ENCODE measurements around the gene TMC2. TPM values are rescaled to one million over a fixed set of nuclear protein-coding genes. Genes with fewer than 3 reads are reported as not detected.

The TMC2 gene
- polyA plus RNA-seq, 1 of the 3 experiments (the other 2 are of a cell fraction), result not detected

DNA sequence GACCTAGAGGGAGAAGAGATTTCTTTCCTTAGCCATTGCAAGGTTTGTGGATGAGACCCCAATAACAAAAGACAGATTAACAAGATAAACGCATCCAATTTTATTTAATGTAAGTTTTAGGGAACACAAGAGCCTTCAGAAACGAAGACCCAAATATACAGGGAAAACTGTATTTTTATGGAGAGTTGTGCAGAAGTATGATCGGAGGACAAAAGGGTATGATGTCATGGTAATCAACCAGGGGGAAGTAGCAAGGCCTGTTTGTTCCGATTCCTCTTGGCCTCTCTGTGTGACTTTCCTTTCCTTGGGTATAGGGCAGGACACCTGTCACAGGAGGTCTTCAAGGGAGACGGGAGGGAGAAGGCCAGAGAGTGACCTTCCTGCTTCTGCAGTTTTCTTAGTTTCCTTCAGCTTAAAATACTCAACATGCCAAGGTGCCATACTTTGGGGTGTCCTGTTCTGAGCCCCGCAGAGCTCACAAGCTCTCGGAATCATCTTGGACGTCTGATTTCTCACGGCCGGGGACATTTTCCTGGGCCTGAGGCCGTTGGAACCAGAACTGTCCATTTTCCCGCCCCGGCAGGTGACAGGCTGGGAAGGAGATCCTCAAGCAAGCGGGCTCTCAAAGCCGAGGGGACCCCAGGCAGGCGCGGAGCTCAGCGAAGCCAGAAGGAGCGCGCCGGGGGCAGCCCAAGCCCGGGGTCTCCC, 21.7 kb downstream of the TMC2 start:
- POLR2A ChIA-PET, result interaction anchor here (0.6 kb wide), 1 partner anchor 105 kb away, joined by 3 read pairs; no protein-coding TSS in a partner anchor
- no peaks in the 10 kb centered on the region for H3K79me2 ChIP-seq (ENCODE audit: insufficient read depth)
- 76% methylated on average over 22 of the region's 22 CpGs for WGBS (ENCODE audit: low lambda C conversion rate)
- no peaks in the 10 kb centered on the region; the same call in 1 of the 2 replicates for H3K27me3 ChIP-seq (ENCODE audit: insufficient read depth)
- H2AFZ ChIP-seq (ENCODE audit: low read depth), result no peak overlapping the region
- H4K20me1 ChIP-seq (ENCODE audit: insufficient read depth), result no peaks in the 10 kb centered on the region
- TF ChIP-seq TEAD4 (IDR thresholded peaks at IDR 0.05; ENCODE audit: borderline replicate concordance, insufficient read depth) (no peak), RXRA (IDR thresholded peaks at IDR 0.05; ENCODE audit: borderline replicate concordance, low read depth) (no peak)
- H3F3A ChIP-seq (replicated peaks; ENCODE audit: insufficient read depth), result no peaks in the 10 kb centered on the region
- H3K36me3 ChIP-seq (replicated peaks in 1 of 2; ENCODE audit: control insufficient read depth in 1 of 2, insufficient read depth in 2 of 2, low read length in 1 of 2), result no peaks in the 10 kb centered on the region
- H3K4me2 ChIP-seq, result no peak overlapping the region
- no peak overlapping the region for H3K4me3 ChIP-seq (ENCODE audit: low read depth in 2 of 2, low read length in 1 of 2)
- no peak overlapping the region for H3K27ac ChIP-seq (ENCODE audit: low read depth in 2 of 2, low read length in 1 of 2)
- no peaks in the 10 kb centered on the region for H3K9me2 ChIP-seq
- H3K4me1 ChIP-seq (ENCODE audit: control insufficient read depth in 1 of 2, insufficient read depth in 2 of 2, low read depth in 1 of 2, low read length in 1 of 2), result peaks cover 0 to 4% of the 10 kb centered on the region in 2 experiments; a peak in 1 of 4 replicates
- DNase-seq, result no peak
- CTCF ChIA-PET, result interaction anchor here (1.4 kb wide), 1 partner anchor 33 kb away, joined by 3 read pairs; no protein-coding TSS in a partner anchor
- H3K9me3 ChIP-seq, result no peaks in the 10 kb centered on the region
- H3K9ac ChIP-seq, result no peak overlapping the region

DNA sequence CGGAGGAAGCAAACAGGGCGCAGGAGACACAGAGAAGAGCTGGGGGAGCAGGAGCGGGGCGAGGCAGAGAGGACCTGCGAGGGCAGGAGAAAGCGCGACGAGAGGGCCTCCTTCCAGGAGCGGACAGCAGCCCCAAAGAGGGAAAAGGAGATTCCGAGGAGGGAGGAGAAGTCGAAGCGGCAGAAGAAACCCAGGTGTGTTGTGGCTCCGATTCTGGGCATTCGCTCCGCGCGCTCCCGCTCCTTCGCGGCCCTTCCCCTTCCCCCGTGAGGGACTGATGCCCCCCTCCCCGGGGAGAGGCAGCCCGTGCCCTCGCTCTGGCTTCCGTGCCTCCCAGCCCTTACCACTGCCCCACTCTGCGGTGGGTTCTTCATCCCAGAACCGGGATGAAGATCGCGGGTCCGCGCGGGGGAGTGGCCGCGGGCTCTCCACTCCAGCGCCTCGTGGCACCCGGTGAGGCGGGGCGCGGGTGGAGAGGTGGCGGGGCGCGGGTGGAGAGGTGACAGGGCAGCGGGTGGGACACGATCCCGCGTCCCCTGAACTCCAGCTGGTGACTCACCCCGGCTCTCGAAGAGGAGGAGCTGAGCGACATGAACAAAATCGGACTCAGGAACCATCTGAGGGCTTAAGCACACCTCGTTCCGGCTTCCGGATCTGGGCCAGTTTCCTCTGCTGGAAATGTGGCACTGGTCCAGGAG, 22.4 kb downstream of the TMC2 start:
- Histone ChIP-seq H3K79me2 (ENCODE audit: insufficient read depth) (no peaks in the 10 kb centered on the region), H3K9ac (no peak overlapping the region), H4K20me1 (ENCODE audit: insufficient read depth) (no peaks in the 10 kb centered on the region), H3K36me3 (replicated peaks in 1 of 2; ENCODE audit: control insufficient read depth in 1 of 2, insufficient read depth in 2 of 2, low read length in 1 of 2) (no peaks in the 10 kb centered on the region), H3K4me2 (no peak overlapping the region), H3K4me3 (ENCODE audit: low read depth in 2 of 2, low read length in 1 of 2) (no peak overlapping the region), H2AFZ (ENCODE audit: low read depth) (no peak overlapping the region), H3K4me1 (ENCODE audit: control insufficient read depth in 1 of 2, insufficient read depth in 2 of 2, low read depth in 1 of 2, low read length in 1 of 2) (peaks cover 0 to 4% of the 10 kb centered on the region in 2 experiments; a peak in 1 of 4 replicates), H3K27ac (ENCODE audit: low read depth in 2 of 2, low read length in 1 of 2) (no peak overlapping the region), H3K27me3 (ENCODE audit: insufficient read depth) (no peaks in the 10 kb centered on the region; the same call in 1 of the 2 replicates), H3K9me2 (no peaks in the 10 kb centered on the region), H3K9me3 (no peaks in the 10 kb centered on the region), H3F3A (replicated peaks; ENCODE audit: insufficient read depth) (no peaks in the 10 kb centered on the region)
- TF ChIP-seq POLR2AphosphoS5 (IDR thresholded peaks at IDR 0.05; ENCODE audit: low read depth, low read length) (no peak), ELF1 (IDR thresholded peaks at IDR 0.05) (no peak)
- WGBS (ENCODE audit: low lambda C conversion rate), result 82% methylated on average over 53 of the region's 54 CpGs
- ChIA-PET POLR2A (interaction anchor here (0.6 kb wide), 1 partner anchor 206 kb away, joined by 4 read pairs; no protein-coding TSS in a partner anchor), CTCF (interaction anchor here (0.6 to 1.4 kb wide), 3 partner anchors 19 to 34 kb away, joined by 3 read pairs; no protein-coding TSS in a partner anchor)
- DNase-seq, result no peak

DNA sequence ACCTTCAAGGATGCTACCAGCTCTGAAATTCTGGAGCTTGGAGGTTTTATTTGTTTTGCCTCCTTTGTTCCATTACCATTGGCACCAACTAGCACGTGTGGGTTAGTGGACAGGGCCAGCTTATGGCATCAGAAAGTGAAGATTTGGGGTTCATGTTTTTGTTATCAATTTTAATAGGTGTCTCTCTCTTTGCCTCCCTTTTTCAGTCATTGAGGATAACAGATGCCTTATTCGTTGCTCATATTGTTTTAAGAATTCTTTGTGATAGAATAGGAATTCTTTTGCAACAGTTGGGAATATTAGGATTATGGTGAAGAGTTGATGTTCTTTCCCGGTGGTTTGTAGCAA, 22.9 kb downstream of the TMC2 start:
- Histone ChIP-seq H2AFZ (ENCODE audit: low read depth) (no peak overlapping the region), H3K36me3 (replicated peaks in 1 of 2; ENCODE audit: control insufficient read depth in 1 of 2, insufficient read depth in 2 of 2, low read length in 1 of 2) (no peaks in the 10 kb centered on the region), H3K9ac (no peak overlapping the region), H3K27me3 (ENCODE audit: insufficient read depth) (no peaks in the 10 kb centered on the region; the same call in 1 of the 2 replicates), H3K9me3 (no peaks in the 10 kb centered on the region), H4K20me1 (ENCODE audit: insufficient read depth) (no peaks in the 10 kb centered on the region), H3K4me3 (ENCODE audit: low read depth in 2 of 2, low read length in 1 of 2) (no peak overlapping the region), H3K4me1 (ENCODE audit: control insufficient read depth in 1 of 2, insufficient read depth in 2 of 2, low read depth in 1 of 2, low read length in 1 of 2) (peaks cover 0 to 4% of the 10 kb centered on the region in 2 experiments; a peak in 1 of 4 replicates), H3K9me2 (no peaks in the 10 kb centered on the region), H3K79me2 (ENCODE audit: insufficient read depth) (no peaks in the 10 kb centered on the region), H3K4me2 (no peak overlapping the region), H3K27ac (ENCODE audit: low read depth in 2 of 2, low read length in 1 of 2) (no peak overlapping the region), H3F3A (replicated peaks; ENCODE audit: insufficient read depth) (no peaks in the 10 kb centered on the region)
- CTCF ChIA-PET, result interaction anchor here (0.6 to 1.2 kb wide), 2 partner anchors 20 to 34 kb away, joined by 3 read pairs; no protein-coding TSS in a partner anchor
- 37% methylated on average over 3 of the region's 3 CpGs for WGBS (ENCODE audit: low lambda C conversion rate)
- POLR2A ChIA-PET, result interaction anchor here (0.6 kb wide), 1 partner anchor 205 kb away, joined by 4 read pairs; no protein-coding TSS in a partner anchor
- no peak for DNase-seq
- no peak for TF ChIP-seq RCOR1 (IDR thresholded peaks at IDR 0.05; ENCODE audit: low read length)
- TF ChIP-seq RXRA (IDR thresholded peaks at IDR 0.05; ENCODE audit: borderline replicate concordance, low read depth), result no peak
- TF ChIP-seq MXI1 (IDR thresholded peaks at IDR 0.05; ENCODE audit: low read depth, low read length), result no peak
- TF ChIP-seq FOXJ3 (CRISPR knock-in tag; IDR thresholded peaks at IDR 0.05), result no peak
- no peak for TF ChIP-seq YY1 (IDR thresholded peaks at IDR 0.05; ENCODE audit: low read depth)
- TF ChIP-seq MEF2A (IDR thresholded peaks at IDR 0.05; ENCODE audit: borderline replicate concordance, low read depth), result no peak
- no peak for TF ChIP-seq JUND (IDR thresholded peaks at IDR 0.05)
- no peak for TF ChIP-seq SMC3 (IDR thresholded peaks at IDR 0.05; ENCODE audit: low read depth, low read length)
- TF ChIP-seq, protein P1, sequence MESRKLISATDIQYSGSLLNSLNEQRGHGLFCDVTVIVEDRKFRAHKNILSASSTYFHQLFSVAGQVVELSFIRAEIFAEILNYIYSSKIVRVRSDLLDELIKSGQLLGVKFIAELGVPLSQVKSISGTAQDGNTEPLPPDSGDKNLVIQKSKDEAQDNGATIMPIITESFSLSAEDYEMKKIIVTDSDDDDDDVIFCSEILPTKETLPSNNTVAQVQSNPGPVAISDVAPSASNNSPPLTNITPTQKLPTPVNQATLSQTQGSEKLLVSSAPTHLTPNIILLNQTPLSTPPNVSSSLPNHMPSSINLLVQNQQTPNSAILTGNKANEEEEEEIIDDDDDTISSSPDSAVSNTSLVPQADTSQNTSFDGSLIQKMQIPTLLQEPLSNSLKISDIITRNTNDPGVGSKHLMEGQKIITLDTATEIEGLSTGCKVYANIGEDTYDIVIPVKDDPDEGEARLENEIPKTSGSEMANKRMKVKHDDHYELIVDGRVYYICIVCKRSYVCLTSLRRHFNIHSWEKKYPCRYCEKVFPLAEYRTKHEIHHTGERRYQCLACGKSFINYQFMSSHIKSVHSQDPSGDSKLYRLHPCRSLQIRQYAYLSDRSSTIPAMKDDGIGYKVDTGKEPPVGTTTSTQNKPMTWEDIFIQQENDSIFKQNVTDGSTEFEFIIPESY (IDR thresholded peaks at IDR 0.05; ENCODE audit: borderline replicate concordance, low read depth), result no peak
- TF ChIP-seq RAD21 (IDR thresholded peaks at IDR 0.05; ENCODE audit: low read length), result no peak
- no peak for TF ChIP-seq FOXM1 (IDR thresholded peaks at IDR 0.05; ENCODE audit: low read depth)
- TF ChIP-seq SIN3A (IDR thresholded peaks at IDR 0.05; ENCODE audit: borderline replicate concordance, low read depth, low read length), result no peak
- TF ChIP-seq GATA2 (CRISPR knock-in tag; IDR thresholded peaks at IDR 0.05), result no peak
- no peak for TF ChIP-seq TAF1 (IDR thresholded peaks at IDR 0.05; ENCODE audit: borderline replicate concordance, low read depth, low read length)
- TF ChIP-seq, protein P2, sequence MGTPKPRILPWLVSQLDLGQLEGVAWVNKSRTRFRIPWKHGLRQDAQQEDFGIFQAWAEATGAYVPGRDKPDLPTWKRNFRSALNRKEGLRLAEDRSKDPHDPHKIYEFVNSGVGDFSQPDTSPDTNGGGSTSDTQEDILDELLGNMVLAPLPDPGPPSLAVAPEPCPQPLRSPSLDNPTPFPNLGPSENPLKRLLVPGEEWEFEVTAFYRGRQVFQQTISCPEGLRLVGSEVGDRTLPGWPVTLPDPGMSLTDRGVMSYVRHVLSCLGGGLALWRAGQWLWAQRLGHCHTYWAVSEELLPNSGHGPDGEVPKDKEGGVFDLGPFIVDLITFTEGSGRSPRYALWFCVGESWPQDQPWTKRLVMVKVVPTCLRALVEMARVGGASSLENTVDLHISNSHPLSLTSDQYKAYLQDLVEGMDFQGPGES (IDR thresholded peaks at IDR 0.05; ENCODE audit: low read depth, low read length), result no peak
- no peak for TF ChIP-seq RFX5 (IDR thresholded peaks at IDR 0.05; ENCODE audit: low read length)
